Stimulated activated CD4-positive, alpha-beta T cell treated with anti-CD3 and anti-CD28 coated beads, Interleukin-15, amount 100 ng/mL, for 1 hour (primary cell): ENCODE measurements around the gene SEC24B.
"Not testable (repeated sequence)": the region's sequence is repeated elsewhere in the genome, so short reads cannot be mapped to it uniquely, and the experiment has no call there.

Experiments
- DNase-seq, 2 donors: peaks; one replicate each; pipeline ENCODE4 v3.0.0-alpha.2; 2020; ENCODE audit warnings: low read depth in 1 of 2, low spot score in 1 of 2

SEC24B gene

GRCh38 chr4:109574931-109575804 lies 141.6 kb downstream of the SEC24B start:
- no peak for DNase-seq

- DNase-seq: no peak
Measured at GRCh38 chr4:109576462-109576861, 142.8 kb downstream of the SEC24B start.

GRCh38 chr4:109578846-109579245 lies 145.2 kb downstream of the SEC24B start:
- DNase-seq: no peak

- not testable (repeated sequence) for DNase-seq
Measured at GRCh38 chr4:109579997-109580396, 146.4 kb downstream of the SEC24B start.

- peak in 1 of 2 donors; percentile 16 for DNase-seq
Measured at GRCh38 chr4:109588176-109588575, 154.6 kb downstream of the SEC24B start.

GRCh38 chr4:109589119-109589518 lies 155.5 kb downstream of the SEC24B start:
- DNase-seq: no peak

GRCh38 chr4:109589605-109590004 lies 156.0 kb downstream of the SEC24B start:
- no peak for DNase-seq
